GM12874 (cell line): Measurements from ENCODE around the gene EVC.

Source experiments
- TF ChIP-seq, protein P1 (sequence below): IDR thresholded peaks from 2 replicates; pipeline ENCODE4 v1.5.1; 2011; ENCODE audit warnings: low read depth, mild to moderate bottlenecking, control low read depth, low read length, moderate library complexity; ENCODE audit not compliant: insufficient read depth

Gene EVC

DNA sequence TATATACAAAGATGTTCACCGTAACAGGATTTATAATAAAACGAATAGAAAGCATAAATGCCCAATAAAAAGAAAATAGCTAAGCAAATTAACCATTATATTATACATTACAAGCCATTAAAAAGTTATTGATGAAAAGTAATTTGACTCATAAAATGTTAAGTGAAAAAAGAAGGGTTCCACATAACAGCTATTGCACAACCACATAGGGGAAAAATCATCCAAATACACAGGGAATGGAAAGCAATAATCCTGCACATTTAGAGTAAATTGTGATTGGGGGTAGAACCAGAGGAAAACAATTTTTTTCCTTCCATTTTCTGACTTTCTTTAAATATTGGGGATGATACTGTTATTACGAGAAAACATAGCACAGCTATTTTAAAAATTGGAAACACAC is 143.9 kb downstream of the EVC start:
- TF ChIP-seq, protein P1, sequence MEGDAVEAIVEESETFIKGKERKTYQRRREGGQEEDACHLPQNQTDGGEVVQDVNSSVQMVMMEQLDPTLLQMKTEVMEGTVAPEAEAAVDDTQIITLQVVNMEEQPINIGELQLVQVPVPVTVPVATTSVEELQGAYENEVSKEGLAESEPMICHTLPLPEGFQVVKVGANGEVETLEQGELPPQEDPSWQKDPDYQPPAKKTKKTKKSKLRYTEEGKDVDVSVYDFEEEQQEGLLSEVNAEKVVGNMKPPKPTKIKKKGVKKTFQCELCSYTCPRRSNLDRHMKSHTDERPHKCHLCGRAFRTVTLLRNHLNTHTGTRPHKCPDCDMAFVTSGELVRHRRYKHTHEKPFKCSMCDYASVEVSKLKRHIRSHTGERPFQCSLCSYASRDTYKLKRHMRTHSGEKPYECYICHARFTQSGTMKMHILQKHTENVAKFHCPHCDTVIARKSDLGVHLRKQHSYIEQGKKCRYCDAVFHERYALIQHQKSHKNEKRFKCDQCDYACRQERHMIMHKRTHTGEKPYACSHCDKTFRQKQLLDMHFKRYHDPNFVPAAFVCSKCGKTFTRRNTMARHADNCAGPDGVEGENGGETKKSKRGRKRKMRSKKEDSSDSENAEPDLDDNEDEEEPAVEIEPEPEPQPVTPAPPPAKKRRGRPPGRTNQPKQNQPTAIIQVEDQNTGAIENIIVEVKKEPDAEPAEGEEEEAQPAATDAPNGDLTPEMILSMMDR = no peak

DNA sequence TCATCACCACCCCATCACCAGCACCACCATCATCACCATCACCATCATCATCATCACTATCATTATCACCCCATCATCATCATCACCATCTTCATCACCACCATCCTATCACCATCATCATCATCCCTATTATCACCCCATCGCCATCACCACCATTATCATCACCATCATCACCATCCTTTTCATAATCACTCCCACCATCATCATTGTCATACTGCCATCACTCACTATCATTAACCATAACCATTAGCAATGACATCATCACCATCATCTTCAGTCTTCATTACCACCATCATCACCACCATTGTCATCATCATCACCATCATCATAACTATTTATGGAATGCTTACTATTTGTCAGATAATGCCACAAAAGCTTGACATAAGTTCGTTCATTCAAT is 146.2 kb downstream of the EVC start:
- TF ChIP-seq, protein P1 = no peak

DNA sequence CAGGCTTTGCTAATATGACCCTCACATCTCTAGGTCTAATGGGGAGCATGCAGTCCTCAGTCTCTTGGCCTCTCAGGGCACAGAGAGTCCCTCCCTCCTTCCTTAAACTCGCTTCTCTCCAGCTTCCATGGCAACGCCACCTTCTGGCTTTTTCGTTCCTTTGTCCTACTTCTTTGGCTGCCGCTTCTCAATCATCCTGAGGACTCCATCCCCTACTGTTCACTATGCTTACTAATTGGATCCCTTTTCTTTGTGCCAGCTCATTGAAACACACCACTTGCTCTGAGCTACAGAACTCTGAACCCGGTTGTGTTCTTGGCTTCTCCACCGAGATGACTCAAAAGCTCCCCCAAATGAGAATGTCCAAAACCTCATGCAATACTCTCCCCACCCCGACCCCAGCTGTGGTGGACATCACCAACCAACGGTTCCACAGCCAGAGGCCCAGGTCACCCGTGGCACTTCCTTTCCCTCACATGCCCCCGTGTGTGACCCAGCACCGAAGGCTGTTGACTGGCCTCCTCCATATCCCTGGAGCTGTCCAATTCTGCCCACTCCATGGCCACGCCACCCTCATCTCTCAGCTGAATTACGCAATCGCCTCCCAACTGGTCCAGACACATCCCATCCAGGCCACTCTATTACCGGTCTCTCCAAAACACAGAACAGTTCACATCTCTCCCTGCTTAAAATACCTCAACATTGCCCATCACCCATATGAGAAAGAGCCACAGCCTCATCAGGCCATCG is 147.2 kb downstream of the EVC start:
- TF ChIP-seq, protein P1 = no peak

DNA sequence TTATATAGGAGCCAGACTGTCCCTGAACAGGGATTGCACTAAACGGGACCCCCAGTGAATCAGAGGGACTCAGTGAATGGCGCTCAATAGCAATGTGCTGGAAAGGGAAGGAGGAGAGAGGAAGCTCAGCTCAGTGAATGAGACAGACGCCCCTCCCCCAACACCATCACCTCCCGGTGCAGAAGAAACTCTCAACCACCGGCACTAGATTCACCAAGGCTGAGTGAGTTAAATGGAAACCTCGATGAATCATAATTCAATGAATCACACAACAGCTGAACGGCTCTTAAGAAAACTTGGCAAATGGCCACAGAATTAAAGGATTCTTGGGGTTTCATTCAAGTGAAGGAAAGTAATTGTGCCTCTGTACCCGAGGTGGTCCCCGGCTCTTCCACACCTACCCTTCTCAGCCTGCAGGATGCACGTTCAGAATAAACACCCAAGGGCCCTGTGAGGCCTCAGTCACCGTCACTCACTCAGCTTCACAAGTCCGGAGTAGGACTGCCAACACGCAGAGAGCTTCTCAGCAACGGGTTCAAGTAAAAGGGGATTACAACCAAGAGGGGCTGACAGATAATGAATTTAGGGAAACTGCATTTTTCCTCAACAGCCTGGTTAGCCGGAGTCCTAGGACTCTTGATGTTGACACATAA is 152.6 kb downstream of the EVC start:
- TF ChIP-seq, protein P1 = no peak
